AG09309 (cell line): Measurements from ENCODE around the gene EVA1A.
A peak's percentile ranks its signal among the peaks of the same experiment; 100 is the strongest.

Experiments
- DNase-seq: peaks from one replicate; pipeline ENCODE4 v3.0.0-alpha.2; 2010; ENCODE audit warnings: low read depth
- H3K4me3 ChIP-seq: 2 replicates; pipeline ENCODE4 v1.5.1; 2011; ENCODE audit warnings: mild to moderate bottlenecking, low read depth, low read length, moderate library complexity; ENCODE audit not compliant: control insufficient read depth
- TF ChIP-seq, protein P1 (sequence below): IDR thresholded peaks from 2 replicates; pipeline ENCODE4 v1.5.1; 2011; ENCODE audit warnings: mild to moderate bottlenecking, low read depth, low read length, inconsistent platforms; ENCODE audit not compliant: insufficient read depth, control insufficient read depth; ENCODE audit errors: missing control alignments

EVA1A gene

DNA sequence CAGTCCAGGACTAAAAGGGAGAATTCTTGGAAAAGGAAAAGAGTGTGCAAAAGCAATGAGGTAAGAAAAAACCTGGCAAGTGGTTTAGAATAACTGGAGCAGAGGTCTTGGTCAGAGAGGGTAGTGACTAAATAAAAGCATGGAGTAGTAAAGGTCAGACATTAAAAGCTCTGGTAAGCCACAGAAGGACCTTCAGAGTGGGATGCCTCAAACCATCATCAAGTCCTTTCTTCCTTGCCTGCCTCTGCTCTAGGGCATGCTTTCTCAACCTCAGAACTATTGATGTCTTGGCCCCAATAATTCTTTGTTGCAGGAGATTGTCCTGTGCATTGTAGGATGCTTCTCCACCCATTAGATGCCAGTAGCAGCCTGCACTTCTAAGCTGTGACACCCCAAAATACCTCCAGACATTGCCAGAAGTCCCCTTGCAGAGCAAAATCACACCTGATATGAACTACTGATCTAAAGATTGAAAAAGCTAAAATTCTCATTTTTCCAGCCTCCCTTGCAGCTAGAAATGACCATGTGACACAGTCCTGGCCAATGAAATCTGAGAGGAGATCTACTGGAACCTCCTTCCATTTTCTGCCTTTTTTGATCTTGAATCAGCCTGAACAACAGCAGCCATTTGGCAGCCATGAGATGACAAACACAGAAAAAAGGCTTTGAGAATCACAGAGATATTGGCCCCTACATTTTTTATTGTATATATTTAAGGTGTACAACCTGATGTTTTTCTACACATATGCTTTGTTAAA is 48.1 kb downstream of the EVA1A start:
- DNase-seq = no peak
- no peak overlapping the region for H3K4me3 ChIP-seq
- TF ChIP-seq, protein P1, sequence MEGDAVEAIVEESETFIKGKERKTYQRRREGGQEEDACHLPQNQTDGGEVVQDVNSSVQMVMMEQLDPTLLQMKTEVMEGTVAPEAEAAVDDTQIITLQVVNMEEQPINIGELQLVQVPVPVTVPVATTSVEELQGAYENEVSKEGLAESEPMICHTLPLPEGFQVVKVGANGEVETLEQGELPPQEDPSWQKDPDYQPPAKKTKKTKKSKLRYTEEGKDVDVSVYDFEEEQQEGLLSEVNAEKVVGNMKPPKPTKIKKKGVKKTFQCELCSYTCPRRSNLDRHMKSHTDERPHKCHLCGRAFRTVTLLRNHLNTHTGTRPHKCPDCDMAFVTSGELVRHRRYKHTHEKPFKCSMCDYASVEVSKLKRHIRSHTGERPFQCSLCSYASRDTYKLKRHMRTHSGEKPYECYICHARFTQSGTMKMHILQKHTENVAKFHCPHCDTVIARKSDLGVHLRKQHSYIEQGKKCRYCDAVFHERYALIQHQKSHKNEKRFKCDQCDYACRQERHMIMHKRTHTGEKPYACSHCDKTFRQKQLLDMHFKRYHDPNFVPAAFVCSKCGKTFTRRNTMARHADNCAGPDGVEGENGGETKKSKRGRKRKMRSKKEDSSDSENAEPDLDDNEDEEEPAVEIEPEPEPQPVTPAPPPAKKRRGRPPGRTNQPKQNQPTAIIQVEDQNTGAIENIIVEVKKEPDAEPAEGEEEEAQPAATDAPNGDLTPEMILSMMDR = no peak

DNA sequence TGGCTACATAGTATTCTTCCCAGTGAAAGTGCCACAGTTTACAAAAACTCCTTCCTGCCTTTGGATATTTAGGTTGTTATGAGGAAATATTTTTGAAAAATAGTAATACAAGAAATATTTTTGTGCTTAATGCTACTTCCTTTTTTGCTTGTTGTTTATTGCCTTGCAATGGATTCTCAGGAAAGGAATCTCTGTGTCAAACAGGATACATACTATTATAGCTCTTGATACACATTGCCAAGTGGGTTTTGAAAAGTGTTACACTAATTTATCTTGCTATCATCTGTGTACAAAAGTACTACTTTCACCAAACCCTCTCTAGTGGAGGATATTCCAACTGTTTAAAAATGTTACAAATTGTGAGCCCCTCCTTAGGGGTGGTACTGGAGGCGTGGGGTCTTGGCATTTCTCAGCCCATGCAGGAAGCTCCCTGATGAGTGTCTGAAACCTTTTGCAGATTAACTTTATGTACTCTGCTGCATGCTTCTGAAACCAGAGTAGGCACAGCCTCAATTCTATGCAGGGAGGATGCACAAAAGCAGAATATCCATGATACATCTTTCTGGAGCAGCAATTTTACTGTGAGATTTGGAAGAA is 54.5 kb downstream of the EVA1A start:
- TF ChIP-seq, protein P1 = no peak
- DNase-seq = no peak
- no peak overlapping the region for H3K4me3 ChIP-seq

DNA sequence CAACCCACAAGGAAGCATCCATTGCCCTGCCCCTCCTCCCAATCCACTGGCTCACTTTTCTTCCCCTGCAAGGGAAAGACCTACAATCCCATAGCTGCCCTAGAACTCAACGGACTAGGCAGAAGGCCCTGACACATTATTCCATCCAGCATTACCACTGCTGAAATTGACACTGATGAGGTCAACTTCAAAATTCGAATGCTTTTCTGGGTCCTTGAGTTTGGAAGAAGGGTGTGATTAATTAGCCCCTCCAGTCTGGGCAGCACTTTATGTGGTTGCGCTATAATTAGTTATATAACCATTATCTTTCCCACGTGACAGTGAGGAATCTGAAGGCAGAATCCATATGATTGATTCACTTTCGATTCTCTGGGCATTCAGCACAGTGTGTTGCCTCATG is 55.7 kb downstream of the EVA1A start:
- H3K4me3 ChIP-seq = no peak overlapping the region
- no peak for DNase-seq
- TF ChIP-seq, protein P1 = no peak

DNA sequence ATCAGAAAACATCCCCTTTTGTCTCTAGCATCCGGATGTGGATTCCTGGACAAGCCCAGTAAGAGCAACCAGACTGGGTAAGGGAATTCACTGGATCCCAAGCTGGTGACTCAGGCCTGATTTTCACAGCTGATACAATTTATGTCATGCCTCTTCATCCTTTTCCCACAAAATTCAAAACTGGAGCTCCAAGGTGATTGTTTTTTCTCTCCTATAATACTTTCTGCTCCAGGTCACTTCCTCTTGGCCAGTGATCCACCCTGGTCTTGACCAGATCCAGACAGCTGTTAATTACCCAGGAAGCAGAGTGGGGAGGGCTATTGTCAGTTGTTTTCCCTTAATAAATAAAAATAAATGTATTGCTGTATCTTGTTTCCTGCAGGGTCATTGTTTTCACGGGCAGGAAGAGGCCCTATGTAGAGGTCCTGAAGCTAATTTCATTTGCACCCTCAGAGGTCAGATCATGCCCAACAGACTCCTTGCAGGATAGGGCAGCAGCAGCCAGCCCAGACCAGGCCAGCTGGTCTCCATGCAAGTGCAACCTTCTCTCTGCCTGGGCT is 57.6 kb downstream of the EVA1A start:
- no peak overlapping the region for H3K4me3 ChIP-seq
- DNase-seq = peak; percentile 55
- TF ChIP-seq, protein P1 = no peak

DNA sequence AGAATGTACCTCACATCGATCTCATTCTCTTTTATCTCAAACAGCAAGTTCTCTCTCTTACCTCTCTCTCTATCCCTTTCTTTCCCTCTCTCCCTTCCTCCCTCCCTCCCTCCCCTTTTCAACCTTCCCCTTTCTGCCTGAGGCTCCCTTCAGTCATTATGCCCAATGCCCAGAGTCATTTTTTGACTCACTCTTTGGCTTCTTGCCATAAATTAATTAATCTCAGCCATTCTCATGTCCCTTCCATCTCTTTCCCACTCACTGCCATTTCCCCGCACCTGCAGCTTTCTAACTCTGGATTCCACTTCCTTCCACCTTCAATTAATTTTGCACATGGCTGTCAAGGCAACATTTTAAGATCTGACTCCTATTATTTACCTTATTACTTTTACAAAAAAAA is 60.1 kb downstream of the EVA1A start:
- no peak for DNase-seq
- no peak overlapping the region for H3K4me3 ChIP-seq
- TF ChIP-seq, protein P1 = no peak

DNA sequence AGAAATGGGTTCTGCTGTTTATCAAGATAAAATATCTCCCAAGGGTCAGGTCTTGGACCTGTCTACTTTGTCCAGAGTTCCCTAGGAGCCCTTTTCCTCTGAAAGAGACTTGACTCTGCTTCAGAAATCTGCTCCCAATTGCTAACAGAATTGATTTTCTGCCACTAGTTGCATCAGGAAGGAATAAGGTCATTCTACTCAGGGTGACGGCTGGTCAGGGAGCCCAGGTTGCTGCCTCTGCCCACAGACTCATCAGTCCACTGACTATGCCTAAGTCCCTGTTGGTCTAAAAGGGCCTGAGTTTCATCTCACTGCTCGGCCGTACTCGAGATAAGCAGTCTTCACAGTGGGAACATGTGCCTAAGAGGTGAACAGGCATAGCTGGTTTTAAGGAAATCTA is 61.2 kb downstream of the EVA1A start:
- TF ChIP-seq, protein P1 = no peak

More for the DNA sequence above, 61.2 kb downstream of the EVA1A start:
- DNase-seq = no peak
- no peak overlapping the region for H3K4me3 ChIP-seq
